Parathyroid adenoma (tissue), 2 donors: ENCODE measurements around the gene CBLN3.
"Not testable (repeated sequence)": the region's sequence is repeated elsewhere in the genome, so short reads cannot be mapped to it uniquely, and the experiment has no call there.

Source experiments
- H2AFZ ChIP-seq: fragments of 300-600 bp; sonication (generic); one replicate; pipeline ENCODE4 v1.7.0; 2017; ENCODE audit warnings: antibody characterized with exemption, mild to moderate bottlenecking
- H3K27ac ChIP-seq: fragments of 300-600 bp; sonication (generic); one replicate; pipeline ENCODE4 v1.7.0; 2017
- H3K27me3 ChIP-seq: fragments of 300-600 bp; sonication (generic); one replicate; pipeline ENCODE4 v1.7.0; 2017; ENCODE audit warnings: low read length; ENCODE audit not compliant: control insufficient read depth, insufficient read depth
- H3K36me3 ChIP-seq: fragments of 300-600 bp; sonication (generic); one replicate; pipeline ENCODE4 v1.7.0; 2017; ENCODE audit warnings: low read length; ENCODE audit not compliant: control insufficient read depth, insufficient read depth
- H3K4me1 ChIP-seq: fragments of 300-600 bp; sonication (generic); one replicate; pipeline ENCODE4 v1.7.0; 2017; ENCODE audit warnings: control low read depth
- H3K4me2 ChIP-seq: fragments of 300-600 bp; sonication (generic); one replicate; pipeline ENCODE4 v1.7.0; 2017; ENCODE audit warnings: low read length
- H3K4me3 ChIP-seq: fragments of 300-600 bp; sonication (generic); one replicate; pipeline ENCODE4 v1.7.0; 2017; ENCODE audit warnings: low read depth, low read length
- H3K79me2 ChIP-seq: fragments of 300-600 bp; sonication (generic); one replicate; pipeline ENCODE4 v1.7.0; 2017; ENCODE audit warnings: control low read depth
- H3K9ac ChIP-seq: fragments of 300-600 bp; sonication (generic); one replicate; pipeline ENCODE4 v1.7.0; 2017; ENCODE audit warnings: mild to moderate bottlenecking
- H3K9me3 ChIP-seq: fragments of 300-600 bp; sonication (generic); one replicate; pipeline ENCODE4 v1.7.0; 2017; ENCODE audit warnings: low read length; ENCODE audit not compliant: control insufficient read depth
- CTCF ChIP-seq: fragments of 300-600 bp; sonication (generic); IDR thresholded peaks from one replicate; pipeline ENCODE4 v1.7.0; 2017; ENCODE audit warnings: antibody characterized with exemption, mild to moderate bottlenecking
- donor health status: primary hyperparathyroidism.

The CBLN3 gene

DNA sequence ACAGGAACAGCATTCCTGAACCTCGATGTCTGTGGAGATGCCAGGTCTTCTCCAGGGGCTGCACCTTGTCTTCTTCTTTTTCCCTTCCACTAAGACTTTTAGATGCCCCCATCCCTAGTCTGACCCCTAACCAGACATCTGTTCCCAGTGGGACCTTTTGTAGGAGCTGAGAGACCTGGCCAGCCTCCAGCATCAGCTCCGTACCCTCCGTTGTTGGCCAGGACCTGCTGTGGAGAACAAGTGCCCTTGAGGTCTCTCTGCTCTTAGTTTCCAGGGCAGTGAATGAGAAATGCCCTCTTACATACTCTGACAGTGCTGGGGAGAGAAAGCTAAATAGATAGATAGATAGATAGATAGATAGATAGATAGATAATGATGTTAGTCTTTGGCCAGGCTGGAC, 29.9 kb upstream of the CBLN3 start:
- no peaks in the 10 kb centered on the region for H3K4me1 ChIP-seq
- H3K27ac ChIP-seq, result no peak overlapping the region
- no peak overlapping the region for H3K9ac ChIP-seq
- no peak overlapping the region for H3K4me2 ChIP-seq
- H2AFZ ChIP-seq, result no peak overlapping the region
- no peak for TF ChIP-seq CTCF
- no peaks in the 10 kb centered on the region for H3K27me3 ChIP-seq
- no peak overlapping the region for H3K4me3 ChIP-seq
- H3K79me2 ChIP-seq, result no peaks in the 10 kb centered on the region
- no peaks in the 10 kb centered on the region for H3K36me3 ChIP-seq
- no peaks in the 10 kb centered on the region for H3K9me3 ChIP-seq

DNA sequence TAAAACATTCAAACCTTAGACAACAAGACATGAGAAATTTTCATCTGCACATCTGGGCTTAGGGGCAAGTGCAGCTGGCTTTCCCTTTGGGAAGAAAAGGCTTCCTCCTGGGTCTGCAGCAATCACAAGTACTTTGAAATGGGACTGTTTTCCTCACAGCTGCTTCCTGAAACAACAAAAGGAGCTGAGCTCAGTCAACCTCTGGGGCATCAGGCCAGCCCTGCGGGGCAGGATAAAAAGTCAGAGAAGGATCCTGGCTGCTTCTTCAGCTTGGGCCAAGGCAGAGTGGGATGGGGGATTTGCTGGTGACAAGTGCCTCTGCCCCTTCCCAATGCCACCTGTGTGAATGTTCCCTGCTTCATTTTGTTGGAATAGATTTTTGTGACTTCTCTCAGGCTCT, 29.3 kb upstream of the CBLN3 start:
- Histone ChIP-seq H3K4me3 (no peak overlapping the region), H3K4me2 (no peak overlapping the region), H3K4me1 (no peaks in the 10 kb centered on the region), H2AFZ (no peak overlapping the region), H3K79me2 (no peaks in the 10 kb centered on the region), H3K36me3 (no peaks in the 10 kb centered on the region), H3K27ac (no peak overlapping the region), H3K27me3 (no peaks in the 10 kb centered on the region), H3K9ac (no peak overlapping the region), H3K9me3 (no peaks in the 10 kb centered on the region)
- no peak for TF ChIP-seq CTCF

DNA sequence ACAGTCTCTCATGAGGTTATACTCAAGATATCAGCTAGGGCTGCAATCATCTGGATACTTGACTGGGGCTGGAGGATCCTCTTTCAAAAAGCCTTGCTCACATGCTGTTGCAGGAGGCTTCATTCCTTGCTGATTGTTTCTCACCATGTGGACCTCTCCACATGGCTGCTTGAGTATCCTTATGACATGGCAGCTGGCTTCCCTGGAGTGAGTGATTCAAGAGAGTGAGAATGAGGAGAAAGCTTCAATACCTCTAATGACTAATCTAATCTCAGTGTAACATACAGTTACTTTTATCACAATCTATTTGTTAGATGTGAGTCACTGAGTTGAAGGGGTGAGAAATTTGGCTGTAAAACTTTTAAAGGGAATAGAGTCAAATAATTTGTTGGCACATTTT, 27.5 kb upstream of the CBLN3 start:
- Histone ChIP-seq H3K4me2 (no peak overlapping the region), H3K9me3 (no peaks in the 10 kb centered on the region), H2AFZ (no peak overlapping the region), H3K4me3 (no peak overlapping the region), H3K4me1 (no peaks in the 10 kb centered on the region), H3K9ac (no peak overlapping the region), H3K79me2 (no peaks in the 10 kb centered on the region), H3K27ac (no peak overlapping the region), H3K36me3 (no peaks in the 10 kb centered on the region), H3K27me3 (no peaks in the 10 kb centered on the region)
- no peak for TF ChIP-seq CTCF

DNA sequence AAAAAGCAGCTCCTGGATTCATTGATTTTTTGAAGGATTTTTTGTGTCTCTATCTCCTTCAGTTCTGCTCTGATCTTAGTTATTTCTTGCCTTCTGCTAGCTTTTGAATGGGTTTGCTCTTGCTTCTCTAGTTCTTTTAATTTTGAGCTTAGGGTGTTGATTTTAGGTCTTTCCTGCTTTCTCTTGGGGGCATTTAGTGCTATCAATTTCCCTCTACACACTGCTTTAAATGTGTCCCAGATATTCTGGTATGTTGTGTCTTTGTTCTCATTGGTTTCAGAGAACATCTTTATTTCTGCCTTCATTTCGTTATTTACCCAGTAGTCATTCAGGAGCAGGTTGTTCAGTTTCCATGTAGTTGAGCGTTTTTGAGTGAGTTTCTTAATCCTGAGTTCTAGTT, 21.4 kb upstream of the CBLN3 start:
- not testable (repeated sequence) for H3K79me2 ChIP-seq, H3K27me3 ChIP-seq, H3K4me3 ChIP-seq, H3K27ac ChIP-seq, H3K4me1 ChIP-seq, H3K9ac ChIP-seq, H3K9me3 ChIP-seq, H3K4me2 ChIP-seq, H3K36me3 ChIP-seq, H2AFZ ChIP-seq

DNA sequence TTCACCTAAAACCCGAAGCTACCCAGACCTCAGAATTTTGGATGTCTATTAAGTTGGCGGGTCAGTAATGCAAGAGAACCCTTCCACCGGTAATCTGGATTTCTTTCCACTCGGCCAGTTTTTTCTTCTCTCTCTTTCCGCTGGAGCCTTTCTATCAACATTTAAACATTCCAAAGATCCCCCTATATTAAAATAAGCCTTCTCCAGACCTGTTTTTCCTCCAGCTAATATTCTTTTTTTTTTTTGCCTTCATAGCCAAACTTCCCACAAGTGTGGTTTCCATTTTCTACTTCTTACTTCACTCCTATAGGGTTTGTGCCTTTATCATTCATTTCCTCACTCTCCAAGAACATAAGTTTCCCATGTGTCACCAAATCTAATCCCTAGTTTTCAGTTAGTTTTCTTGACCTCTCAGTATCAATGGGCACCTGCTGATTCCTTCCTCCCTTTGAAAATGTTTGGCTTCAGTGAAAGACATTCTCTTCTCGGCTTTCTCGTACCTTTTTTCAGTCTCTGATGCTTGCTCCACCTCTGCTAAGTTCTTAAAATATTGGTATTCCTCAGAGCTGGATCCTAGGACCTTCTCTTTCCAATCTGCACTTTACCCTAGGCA, 13.7 kb upstream of the CBLN3 start:
- TF ChIP-seq CTCF, result no peak
- H3K4me2 ChIP-seq, result peak overlapping the region; percentile 86
- H3K36me3 ChIP-seq, result no peaks in the 10 kb centered on the region

More for the DNA sequence above, 13.7 kb upstream of the CBLN3 start:
- Histone ChIP-seq H2AFZ (peak overlapping the region; percentile 89), H3K4me1 (peaks cover 8% of the 10 kb centered on the region), H3K9ac (peak overlapping the region; percentile 46), H3K9me3 (no peaks in the 10 kb centered on the region), H3K79me2 (no peaks in the 10 kb centered on the region), H3K4me3 (peak overlapping the region; percentile 93), H3K27ac (peak overlapping the region; percentile 98), H3K27me3 (no peaks in the 10 kb centered on the region)
